H1 (cell line): ENCODE measurements around the gene MMP7. TPM values are rescaled to one million over a fixed set of nuclear protein-coding genes. Genes with fewer than 3 reads are reported as not detected.

ENCODE experiments used
- CTCF ChIA-PET: fragments of 300-600 bp; sonication (Branson Sonifier 250); formaldehyde crosslinking; loops from one replicate; lab custom pipeline; 2021; ENCODE audit not compliant: partially characterized antibody; lab: Charles Lee
- POLR2A ChIA-PET: fragments of 300-600 bp; sonication (Branson Sonifier 250); formaldehyde crosslinking; loops from one replicate; lab custom pipeline; 2021; ENCODE audit warnings: inconsistent platforms; ENCODE audit not compliant: partially characterized antibody; lab: Charles Lee
- DNase-seq, 2 experiments: peaks; one replicate each; pipeline versions ENCODE4 v3.0.0 to v3.0.0-alpha.2; 2010 to 2022; ENCODE audit warnings: low spot score in 2 of 2, low read depth in 1 of 2, mixed read lengths in 1 of 2
- FAIRE-seq: peaks from 2 replicates; lab custom pipeline; 2011; peaks lifted over from hg19 to GRCh38; lab: Jason Lieb, UNC
- H2AFZ ChIP-seq: 2 replicates; pipeline ENCODE4 v1.8.1; 2012; ENCODE audit warnings: low read length, inconsistent platforms
- H2AK5ac ChIP-seq: 2 replicates; pipeline ENCODE4 v1.6.1; 2013; ENCODE audit warnings: low read depth, low read length
- H2BK120ac ChIP-seq: replicated peaks from 2 replicates; pipeline ENCODE3; 2013; ENCODE audit warnings: low read depth, low read length, inconsistent platforms
- H2BK12ac ChIP-seq: 2 replicates; pipeline ENCODE4 v1.6.1; 2013; ENCODE audit warnings: low read depth, low read length
- H2BK15ac ChIP-seq: 2 replicates; pipeline ENCODE4 v1.6.1; 2013; ENCODE audit warnings: low read length
- H2BK20ac ChIP-seq: 2 replicates; pipeline ENCODE4 v1.6.1; 2013; ENCODE audit warnings: low read length
- H2BK5ac ChIP-seq: 2 replicates; pipeline ENCODE4 v1.6.1; 2013; ENCODE audit warnings: low read depth, low read length
- H3K14ac ChIP-seq: 2 replicates; pipeline ENCODE4 v1.6.1; 2013; ENCODE audit warnings: inconsistent platforms; ENCODE audit not compliant: insufficient read length
- H3K18ac ChIP-seq: 2 replicates; pipeline ENCODE4 v1.6.1; 2013; ENCODE audit warnings: low read length; ENCODE audit errors: extremely low read depth
- H3K23ac ChIP-seq: 2 replicates; pipeline ENCODE4 v1.6.1; 2013; ENCODE audit warnings: inconsistent platforms; ENCODE audit not compliant: insufficient read length
- H3K23me2 ChIP-seq: 2 replicates; pipeline ENCODE4 v1.6.1; 2013; ENCODE audit warnings: low read depth, low read length
- H3K27ac ChIP-seq: 2 replicates; pipeline ENCODE4 v1.6.1; 2011; ENCODE audit warnings: low read depth, low read length, inconsistent platforms
- H3K27me3 ChIP-seq, 4 experiments: replicated peaks in 1 of 4; 1 replicate in 1 of 4; 2 replicates in 3 of 4; pipeline versions ENCODE4 v1.6.1 to v1.8.1; 2011 to 2013; ENCODE audit warnings: low read length in 3 of 4, mild to moderate bottlenecking in 3 of 4, inconsistent platforms in 2 of 4, mixed read lengths in 2 of 4, moderate library complexity in 1 of 4; ENCODE audit not compliant: control insufficient read depth in 3 of 4, insufficient read depth in 3 of 4; ENCODE audit errors: extremely low read depth in 1 of 4
- H3K36me3 ChIP-seq, 4 experiments: 2 replicates each; pipeline versions ENCODE4 v1.6.1 to v1.8.1; 2011 to 2013; ENCODE audit warnings: mild to moderate bottlenecking in 4 of 4, low read length in 3 of 4, moderate library complexity in 2 of 4, control low read depth in 1 of 4, inconsistent platforms in 1 of 4; ENCODE audit not compliant: insufficient read depth in 4 of 4, control insufficient read depth in 2 of 4
- H3K4ac ChIP-seq: replicated peaks from 2 replicates; pipeline ENCODE3; 2013; ENCODE audit warnings: low read length, low read depth, mixed read lengths, inconsistent platforms; ENCODE audit not compliant: insufficient read length
- H3K4me1 ChIP-seq, 4 experiments: replicated peaks in 1 of 4; 1 replicate in 1 of 4; 2 replicates in 3 of 4; pipeline versions ENCODE4 v1.6.1 to v1.8.1; 2011 to 2013; ENCODE audit warnings: low read length in 3 of 4, inconsistent platforms in 2 of 4, mixed read lengths in 1 of 4; ENCODE audit not compliant: insufficient read depth in 4 of 4, control insufficient read depth in 3 of 4
- H3K4me2 ChIP-seq, 2 experiments: 2 replicates each; pipeline versions ENCODE4 v1.6.1 to v1.8.1; 2011 to 2013; ENCODE audit warnings: low read depth in 2 of 2, low read length in 2 of 2, control low read depth in 1 of 2, inconsistent platforms in 1 of 2, mild to moderate bottlenecking in 1 of 2; ENCODE audit not compliant: insufficient read depth in 1 of 2
- H3K4me3 ChIP-seq, 4 experiments: fragments of 200-600, 300-600 bp in 1 of 4; sonication (generic), shearing (Covaris generic), sonication (Bioruptor Twin) in 1 of 4; 2 replicates each; pipeline versions ENCODE4 v1.5.1 to v1.8.1; 2011 to 2016; ENCODE audit warnings: low read length in 4 of 4, low read depth in 3 of 4, control low read depth in 2 of 4, inconsistent platforms in 2 of 4, mild to moderate bottlenecking in 2 of 4, mixed read lengths in 1 of 4, moderate library complexity in 1 of 4; ENCODE audit not compliant: insufficient read depth in 2 of 4; ENCODE audit errors: extremely low read depth in 1 of 4
- H3K56ac ChIP-seq: replicated peaks from 2 replicates; pipeline ENCODE3; 2013; ENCODE audit warnings: low read depth, mild to moderate bottlenecking, mixed read lengths, low read length, inconsistent platforms; ENCODE audit not compliant: insufficient read length
- H3K79me1 ChIP-seq: 2 replicates; pipeline ENCODE4 v1.6.1; 2013; ENCODE audit warnings: low read depth, low read length, control low read depth
- H3K79me2 ChIP-seq, 2 experiments: 2 replicates each; pipeline versions ENCODE4 v1.6.1 to v1.8.1; 2012 to 2013; ENCODE audit warnings: low read length in 2 of 2, mild to moderate bottlenecking in 2 of 2, inconsistent platforms in 1 of 2; ENCODE audit not compliant: insufficient read depth in 2 of 2, control insufficient read depth in 1 of 2
- H3K9ac ChIP-seq, 4 experiments: replicated peaks in 1 of 4; 1 replicate in 1 of 4; 2 replicates in 3 of 4; pipeline versions ENCODE4 v1.6.1 to v1.8.1; 2011 to 2013; ENCODE audit warnings: low read depth in 3 of 4, low read length in 3 of 4, control low read depth in 2 of 4, mild to moderate bottlenecking in 2 of 4, moderate library complexity in 2 of 4, inconsistent platforms in 1 of 4; ENCODE audit errors: extremely low read depth in 1 of 4
- H3K9me3 ChIP-seq, 2 experiments: 2 replicates each; pipeline versions ENCODE4 v1.6.1 to v1.8.1; 2012 to 2013; ENCODE audit warnings: mild to moderate bottlenecking in 2 of 2, moderate library complexity in 2 of 2, control low read depth in 1 of 2, inconsistent platforms in 1 of 2, low read depth in 1 of 2, low read length in 1 of 2, mixed read lengths in 1 of 2; ENCODE audit not compliant: insufficient read depth in 2 of 2
- H4K20me1 ChIP-seq, 2 experiments: replicated peaks in 1 of 2; 2 replicates each; pipeline versions ENCODE3 to v1.8.1; 2011 to 2013; ENCODE audit warnings: inconsistent platforms in 2 of 2, low read length in 2 of 2, mild to moderate bottlenecking in 1 of 2; ENCODE audit not compliant: insufficient read depth in 2 of 2, control insufficient read depth in 1 of 2
- H4K5ac ChIP-seq: 2 replicates; pipeline ENCODE4 v1.6.1; 2013; ENCODE audit warnings: low read length, low read depth, mixed read lengths, inconsistent platforms; ENCODE audit not compliant: insufficient read length
- H4K8ac ChIP-seq: 2 replicates; pipeline ENCODE4 v1.8.0; 2013; ENCODE audit warnings: mild to moderate bottlenecking, moderate library complexity, low read length, inconsistent platforms; ENCODE audit not compliant: insufficient read depth; ENCODE audit errors: extremely low read depth
- H4K91ac ChIP-seq: replicated peaks from 2 replicates; pipeline ENCODE3; 2013; ENCODE audit warnings: low read length, mixed read lengths, inconsistent platforms; ENCODE audit not compliant: insufficient read length
- CBX8 ChIP-seq: fragments of 300-800, 300-1000 bp; sonication (generic); IDR thresholded peaks from 2 replicates; pipeline ENCODE4 v1.7.1; 2016; ENCODE audit warnings: low read depth, low read length, borderline replicate concordance
- HDAC6 ChIP-seq: IDR thresholded peaks from one replicate; pipeline ENCODE4 v1.7.1; 2012; ENCODE audit warnings: low read depth, mild to moderate bottlenecking, inconsistent platforms, low read length, moderate library complexity
- MAFK ChIP-seq: IDR thresholded peaks from 2 replicates; pipeline ENCODE4 v1.6.1; 2012; ENCODE audit warnings: low read depth, mild to moderate bottlenecking, improper control_type of control experiment, low read length
- polyA plus RNA-seq, 7 experiments: library from polyadenylated mRNA; depleted of rRNA in 3 of 7; stranded (reverse) in 5 of 7; unstranded in 2 of 7; fragments of >200 nt in 5 of 7; fragments of 200-250 nt in 2 of 7; gene quantifications; 1 replicate in 5 of 7; 2 replicates in 1 of 7; 4 replicates in 1 of 7; pipeline versions ENCODE4 v1.2.1 to v1.2.3, GENCODE V29; 2011 to 2013; ENCODE audit warnings: missing spikeins in 2 of 7, mixed read lengths in 2 of 7
- total RNA-seq: library from RNA; stranded (reverse); fragmentation: NEBNext Ultra II Directional; extraction: Animal tissue kit (Norgen Biotek cat#: 25700); gene quantifications from 2 replicates; pipeline ENCODE4 v1.2.1, GENCODE V29; 2021

The MMP7 gene
- total and polyA plus RNA-seq, 2 of the 8 experiments (the other 6 are each of a cell fraction or from before 2014, with no cell fraction given): not detected

- Histone ChIP-seq H2BK20ac (no peak overlapping the region), H3K4me1 (peaks cover 0 to 2% (median 0%) of the 10 kb centered on the region in 4 experiments; a peak in 1 of 7 replicates), H3K14ac (no peak overlapping the region), H3K23ac (no peak overlapping the region), H2AK5ac (no peak overlapping the region), H3K18ac (no peak overlapping the region), H3K4me2 (no peak overlapping the region), H3K23me2 (no peaks in the 10 kb centered on the region), H2BK15ac (no peak overlapping the region), H3K79me1 (no peaks in the 10 kb centered on the region), H3K27me3 (no peaks in the 10 kb centered on the region), H3K27ac (no peak overlapping the region), H2AFZ (no peak overlapping the region), H3K36me3 (no peaks in the 10 kb centered on the region; a peak in 1 of 8 replicates), H3K4ac (no peak overlapping the region), H4K8ac (no peak overlapping the region), H3K56ac (no peak overlapping the region), H3K9ac (no peak overlapping the region), H4K20me1 (no peaks in the 10 kb centered on the region), H2BK5ac (no peak overlapping the region), H4K5ac (no peak overlapping the region), H4K91ac (no peak overlapping the region), H3K4me3 (no peak overlapping the region), H2BK12ac (no peak overlapping the region), H2BK120ac (no peak overlapping the region)
- ChIA-PET POLR2A (no interaction called here), CTCF (interaction anchor here (0.7 to 2.0 kb wide), 4 partner anchors 11 to 106 kb away, joined by 3 to 6 read pairs (median 4); no protein-coding TSS in a partner anchor)
- no peak for FAIRE-seq
- DNase-seq: no peak
- TF ChIP-seq HDAC6 (no peak), MAFK (no peak), CBX8 (no peak)
- TF ChIP-seq, all 59 proteins: peak for 0
- Histone ChIP-seq H3K79me2 (no peaks in the 10 kb centered on the region), H3K9me3 (no peaks in the 10 kb centered on the region)
These were observed 29.3 kb upstream of the MMP7 start for GRCh38 chr11:102559839-102560238.
